ENCODE results near the gene MYH11. TPM values are rescaled to one million over a fixed set of nuclear protein-coding genes. Genes with fewer than 3 reads are reported as not detected.
A peak's percentile ranks its signal among the peaks of the same experiment; 100 is the strongest.
"Not testable (repeated sequence)": the region's sequence is repeated elsewhere in the genome, so short reads cannot be mapped to it uniquely, and the experiment has no call there.

The MYH11 gene
- total and polyA plus RNA-seq, 5 donors from 2014 or later = 0.15 to 0.67 (median 0.43) TPM; not detected in 1

GRCh38 chr16:15849209-15849981 lies 7.4 kb downstream of the MYH11 start:
- no peaks in the 10 kb centered on the region for H3K9me3 ChIP-seq (ENCODE audit: control insufficient read depth in 2 of 2, low read length in 2 of 2)
- no peak overlapping the region for H3K27ac ChIP-seq (ENCODE audit: insufficient read depth, low read length, poor library complexity, severe bottlenecking)
- no peak for ATAC-seq (ENCODE audit: low read depth in 2 of 2)
- H3K4me1 ChIP-seq (ENCODE audit: control insufficient read depth, insufficient read depth, low read length, poor library complexity, severe bottlenecking) = no peaks in the 10 kb centered on the region
- H3K4me3 ChIP-seq (ENCODE audit: low read depth, low read length) = no peak overlapping the region
- peaks cover 23% of the 10 kb centered on the region for H3K27me3 Mint-ChIP-seq
- no peak overlapping the region for H3K27ac Mint-ChIP-seq
- DNase-seq = no peak
- no peaks in the 10 kb centered on the region for H3K9me3 Mint-ChIP-seq
- no peaks in the 10 kb centered on the region for H3K4me1 Mint-ChIP-seq
- H3K27me3 ChIP-seq (ENCODE audit: control insufficient read depth, insufficient read depth, low read length) = peaks cover 2% of the 10 kb centered on the region
- H3K36me3 ChIP-seq (ENCODE audit: control insufficient read depth, insufficient read depth, low read length) = no peaks in the 10 kb centered on the region
- no peaks in the 10 kb centered on the region for H3K36me3 Mint-ChIP-seq
- no peak overlapping the region for H3K4me3 Mint-ChIP-seq

GRCh38 chr16:15847611-15848175 lies 9.1 kb downstream of the MYH11 start:
- Mint-ChIP-seq H3K4me1 (no peaks in the 10 kb centered on the region), H3K27ac (no peak overlapping the region), H3K27me3 (peaks cover 19% of the 10 kb centered on the region), H3K4me3 (no peak overlapping the region), H3K36me3 (no peaks in the 10 kb centered on the region), H3K9me3 (no peaks in the 10 kb centered on the region)
- H3K4me1 ChIP-seq (ENCODE audit: control insufficient read depth, insufficient read depth, low read length, poor library complexity, severe bottlenecking) = no peaks in the 10 kb centered on the region
- no peak overlapping the region for H3K27ac ChIP-seq (ENCODE audit: insufficient read depth, low read length, poor library complexity, severe bottlenecking)
- ATAC-seq (ENCODE audit: low read depth in 2 of 2) (no peak), DNase-seq (no peak)
- H3K9me3 ChIP-seq (ENCODE audit: control insufficient read depth in 2 of 2, low read length in 2 of 2) = no peaks in the 10 kb centered on the region
- no peaks in the 10 kb centered on the region for H3K36me3 ChIP-seq (ENCODE audit: control insufficient read depth, insufficient read depth, low read length)
- H3K27me3 ChIP-seq (ENCODE audit: control insufficient read depth, insufficient read depth, low read length) = peaks cover under 1% of the 10 kb centered on the region
- H3K4me3 ChIP-seq (ENCODE audit: low read depth, low read length) = no peak overlapping the region

GRCh38 chr16:15846510-15846909 lies 10.3 kb downstream of the MYH11 start:
- Histone ChIP-seq H3K4me3 (ENCODE audit: low read depth, low read length) (no peak overlapping the region), H3K9me3 (ENCODE audit: control insufficient read depth in 2 of 2, low read length in 2 of 2) (no peaks in the 10 kb centered on the region), H3K27ac (ENCODE audit: insufficient read depth, low read length, poor library complexity, severe bottlenecking) (no peak overlapping the region), H3K27me3 (ENCODE audit: control insufficient read depth, insufficient read depth, low read length) (no peaks in the 10 kb centered on the region), H3K36me3 (ENCODE audit: control insufficient read depth, insufficient read depth, low read length) (no peaks in the 10 kb centered on the region), H3K4me1 (ENCODE audit: control insufficient read depth, insufficient read depth, low read length, poor library complexity, severe bottlenecking) (no peaks in the 10 kb centered on the region)
- H3K4me1 Mint-ChIP-seq = no peaks in the 10 kb centered on the region
- no peak for DNase-seq
- no peak overlapping the region for H3K4me3 Mint-ChIP-seq
- H3K36me3 Mint-ChIP-seq = no peaks in the 10 kb centered on the region
- ATAC-seq (ENCODE audit: low read depth in 2 of 2) = no peak
- no peaks in the 10 kb centered on the region for H3K9me3 Mint-ChIP-seq
- H3K27me3 Mint-ChIP-seq = peaks cover 17% of the 10 kb centered on the region
- no peak overlapping the region for H3K27ac Mint-ChIP-seq

- no peaks in the 10 kb centered on the region for H3K36me3 ChIP-seq (ENCODE audit: control insufficient read depth, insufficient read depth, low read length)
- Mint-ChIP-seq H3K4me1 (no peaks in the 10 kb centered on the region), H3K4me3 (no peak overlapping the region), H3K36me3 (no peaks in the 10 kb centered on the region), H3K27me3 (peaks cover 9% of the 10 kb centered on the region), H3K27ac (peak overlapping the region in 1 of 3 donors; percentile 15), H3K9me3 (no peaks in the 10 kb centered on the region)
- no peak overlapping the region for H3K27ac ChIP-seq (ENCODE audit: insufficient read depth, low read length, poor library complexity, severe bottlenecking)
- no peaks in the 10 kb centered on the region for H3K9me3 ChIP-seq (ENCODE audit: control insufficient read depth in 2 of 2, low read length in 2 of 2)
- ATAC-seq (ENCODE audit: low read depth in 2 of 2) (no peak), DNase-seq (no peak)
- no peaks in the 10 kb centered on the region for H3K27me3 ChIP-seq (ENCODE audit: control insufficient read depth, insufficient read depth, low read length)
- H3K4me3 ChIP-seq (ENCODE audit: low read depth, low read length) = no peak overlapping the region
- no peaks in the 10 kb centered on the region for H3K4me1 ChIP-seq (ENCODE audit: control insufficient read depth, insufficient read depth, low read length, poor library complexity, severe bottlenecking)
Measured at GRCh38 chr16:15843635-15844279, 13.1 kb downstream of the MYH11 start.

GRCh38 chr16:15839204-15839603 lies 17.6 kb downstream of the MYH11 start:
- H3K27ac Mint-ChIP-seq; H3K27me3 ChIP-seq (ENCODE audit: control insufficient read depth, insufficient read depth, low read length); H3K4me3 ChIP-seq (ENCODE audit: low read depth, low read length); H3K9me3 ChIP-seq (ENCODE audit: control insufficient read depth in 2 of 2, low read length in 2 of 2); H3K36me3 ChIP-seq (ENCODE audit: control insufficient read depth, insufficient read depth, low read length); H3K4me1 ChIP-seq (ENCODE audit: control insufficient read depth, insufficient read depth, low read length, poor library complexity, severe bottlenecking); H3K36me3 Mint-ChIP-seq; ATAC-seq (ENCODE audit: low read depth in 2 of 2); H3K27me3 Mint-ChIP-seq; H3K9me3 Mint-ChIP-seq; H3K4me1 Mint-ChIP-seq; H3K4me3 Mint-ChIP-seq; DNase-seq; H3K27ac ChIP-seq (ENCODE audit: insufficient read depth, low read length, poor library complexity, severe bottlenecking): not testable (repeated sequence)

- H3K27ac Mint-ChIP-seq = no peak overlapping the region
- DNase-seq = no peak
- no peak overlapping the region for H3K4me3 Mint-ChIP-seq
Measured at GRCh38 chr16:15837761-15838160, 19.1 kb downstream of the MYH11 start.

GRCh38 chr16:15836965-15837611 lies 19.7 kb downstream of the MYH11 start:
- no peak overlapping the region for H3K4me3 ChIP-seq (ENCODE audit: low read depth, low read length)
- Mint-ChIP-seq H3K4me1 (peaks cover 0 to 8% (median 1%) of the 10 kb centered on the region in 4 donors), H3K27me3 (peaks cover 10% of the 10 kb centered on the region), H3K27ac (no peak overlapping the region), H3K4me3 (no peak overlapping the region), H3K9me3 (no peaks in the 10 kb centered on the region), H3K36me3 (no peaks in the 10 kb centered on the region)
- no peaks in the 10 kb centered on the region for H3K27me3 ChIP-seq (ENCODE audit: control insufficient read depth, insufficient read depth, low read length)
- no peaks in the 10 kb centered on the region for H3K36me3 ChIP-seq (ENCODE audit: control insufficient read depth, insufficient read depth, low read length)
- no peak for DNase-seq
- H3K4me1 ChIP-seq (ENCODE audit: control insufficient read depth, insufficient read depth, low read length, poor library complexity, severe bottlenecking) = no peaks in the 10 kb centered on the region
- no peak overlapping the region for H3K27ac ChIP-seq (ENCODE audit: insufficient read depth, low read length, poor library complexity, severe bottlenecking)
- H3K9me3 ChIP-seq (ENCODE audit: control insufficient read depth in 2 of 2, low read length in 2 of 2) = no peaks in the 10 kb centered on the region
- ATAC-seq (ENCODE audit: low read depth in 2 of 2) = no peak

More at GRCh38 chr16:15837761-15838160, 19.1 kb downstream of the MYH11 start:
- no peaks in the 10 kb centered on the region for H3K36me3 ChIP-seq (ENCODE audit: control insufficient read depth, insufficient read depth, low read length)
- H3K27ac ChIP-seq (ENCODE audit: insufficient read depth, low read length, poor library complexity, severe bottlenecking) = no peak overlapping the region
- Mint-ChIP-seq H3K36me3 (no peaks in the 10 kb centered on the region), H3K4me1 (peaks cover 0 to 8% (median 1%) of the 10 kb centered on the region in 4 donors), H3K27me3 (peaks cover 10% of the 10 kb centered on the region), H3K9me3 (no peaks in the 10 kb centered on the region)
- H3K4me1 ChIP-seq (ENCODE audit: control insufficient read depth, insufficient read depth, low read length, poor library complexity, severe bottlenecking) = no peaks in the 10 kb centered on the region
- ATAC-seq (ENCODE audit: low read depth in 2 of 2) = no peak
- H3K4me3 ChIP-seq (ENCODE audit: low read depth, low read length) = no peak overlapping the region
- H3K9me3 ChIP-seq (ENCODE audit: control insufficient read depth in 2 of 2, low read length in 2 of 2) = no peaks in the 10 kb centered on the region
- H3K27me3 ChIP-seq (ENCODE audit: control insufficient read depth, insufficient read depth, low read length) = no peaks in the 10 kb centered on the region

Measured in CD4-positive, CD25-positive, alpha-beta regulatory T cell (primary cell).